ENCODE results near the gene POFUT2.

DNA sequence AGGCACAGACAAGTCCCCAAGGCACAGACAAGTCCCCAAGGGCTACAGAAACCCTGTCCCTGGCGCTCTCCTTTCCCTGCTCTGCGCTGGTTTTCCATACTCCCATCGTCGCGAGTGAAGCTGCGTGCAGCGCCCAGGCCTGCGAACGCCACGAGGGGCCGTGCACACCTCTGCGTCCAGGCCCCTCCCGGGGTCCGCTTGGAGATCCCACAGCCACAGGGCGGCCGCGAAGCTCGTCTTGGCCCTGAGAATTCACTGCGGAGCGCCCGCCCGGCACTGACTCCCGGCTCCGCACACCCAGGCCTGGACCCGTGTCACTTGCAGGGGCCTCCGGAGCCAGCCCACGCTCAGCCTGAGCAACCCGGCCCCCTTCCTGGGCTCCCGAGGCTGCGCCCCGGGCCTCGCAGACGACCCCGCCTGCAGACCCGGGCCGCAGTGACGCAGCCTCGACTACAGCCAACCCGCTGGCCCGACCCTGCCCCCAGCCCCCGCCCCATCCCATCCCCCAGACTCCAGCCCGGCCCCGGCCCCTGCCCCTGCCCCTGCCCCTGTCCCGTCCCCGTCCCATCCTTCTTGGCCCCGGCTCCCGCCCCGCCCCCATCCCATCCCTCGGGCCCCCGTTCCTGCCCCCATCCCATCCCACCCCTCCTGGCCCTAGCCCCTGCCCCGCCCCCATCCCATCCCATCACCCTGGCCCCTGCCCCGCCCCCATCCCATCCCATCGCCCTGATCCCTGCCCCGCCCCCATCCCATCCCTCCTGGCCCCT, 841 bp downstream of the POFUT2 start:
- TF ChIP-seq, protein P1, sequence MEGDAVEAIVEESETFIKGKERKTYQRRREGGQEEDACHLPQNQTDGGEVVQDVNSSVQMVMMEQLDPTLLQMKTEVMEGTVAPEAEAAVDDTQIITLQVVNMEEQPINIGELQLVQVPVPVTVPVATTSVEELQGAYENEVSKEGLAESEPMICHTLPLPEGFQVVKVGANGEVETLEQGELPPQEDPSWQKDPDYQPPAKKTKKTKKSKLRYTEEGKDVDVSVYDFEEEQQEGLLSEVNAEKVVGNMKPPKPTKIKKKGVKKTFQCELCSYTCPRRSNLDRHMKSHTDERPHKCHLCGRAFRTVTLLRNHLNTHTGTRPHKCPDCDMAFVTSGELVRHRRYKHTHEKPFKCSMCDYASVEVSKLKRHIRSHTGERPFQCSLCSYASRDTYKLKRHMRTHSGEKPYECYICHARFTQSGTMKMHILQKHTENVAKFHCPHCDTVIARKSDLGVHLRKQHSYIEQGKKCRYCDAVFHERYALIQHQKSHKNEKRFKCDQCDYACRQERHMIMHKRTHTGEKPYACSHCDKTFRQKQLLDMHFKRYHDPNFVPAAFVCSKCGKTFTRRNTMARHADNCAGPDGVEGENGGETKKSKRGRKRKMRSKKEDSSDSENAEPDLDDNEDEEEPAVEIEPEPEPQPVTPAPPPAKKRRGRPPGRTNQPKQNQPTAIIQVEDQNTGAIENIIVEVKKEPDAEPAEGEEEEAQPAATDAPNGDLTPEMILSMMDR (IDR thresholded peaks at IDR 0.05) = no peak
- no peak for TF ChIP-seq POLR2A (IDR thresholded peaks at IDR 0.05)
